NCI-H524 (cell line): ENCODE results near the gene MRPL48.
A peak's percentile ranks its signal among the peaks of the same experiment; 100 is the strongest.
"Not testable (repeated sequence)": the region's sequence is repeated elsewhere in the genome, so short reads cannot be mapped to it uniquely, and the experiment has no call there.

Experiments used
- DNase-seq, 2 experiments: peaks; one replicate each; lab custom pipeline; 2025; lab: John Stamatoyannopoulos, UW

The MRPL48 gene

DNA sequence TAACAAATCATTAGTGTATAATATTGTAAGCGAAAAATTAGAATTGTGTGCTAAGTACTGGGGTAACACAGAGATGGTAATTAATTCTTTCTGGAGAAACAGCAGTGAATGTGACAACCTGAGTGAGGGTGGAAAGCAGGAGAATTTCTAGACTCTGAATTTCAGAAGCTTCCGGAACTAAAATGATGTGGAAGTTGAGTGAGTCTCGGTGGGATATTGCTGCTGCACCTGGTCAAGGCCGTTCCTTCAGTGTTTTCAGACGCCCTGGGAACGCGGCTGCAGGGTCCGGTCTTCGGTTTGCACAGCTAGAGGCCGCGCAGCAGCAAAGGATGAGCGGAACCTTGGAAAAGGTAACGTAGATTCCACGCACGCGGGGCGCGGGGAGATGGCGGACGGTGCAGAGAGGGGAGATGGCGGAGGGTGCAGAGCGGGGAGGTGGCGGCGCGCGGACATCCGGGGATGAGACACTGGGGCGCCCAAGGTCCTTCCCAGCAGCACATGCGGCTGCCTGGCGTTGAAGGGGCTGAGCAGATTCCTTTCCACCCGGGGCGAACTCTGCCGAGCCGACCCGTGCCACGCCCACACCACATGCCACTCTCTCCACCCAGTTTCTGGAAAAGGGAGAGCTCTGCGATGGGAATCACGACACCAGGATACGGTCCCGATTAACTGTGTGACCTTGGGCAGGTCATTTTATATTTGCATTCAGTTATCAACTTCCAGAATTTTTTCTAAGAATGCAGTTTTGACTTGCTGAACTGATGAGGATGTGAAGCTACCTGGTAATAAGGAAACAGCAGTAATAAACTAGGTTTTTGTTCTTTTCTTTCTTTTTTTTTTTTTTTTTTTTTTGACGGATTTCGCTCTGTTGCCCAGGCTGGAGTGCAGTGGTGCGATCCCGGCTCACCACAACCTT, at the start of gene MRPL48:
MRPL48 (plus strand) TSS at position 232 of the 916 bp plus-strand sequence; CDS start at position 330, 98 bp downstream.
- peak; percentile 84 to 92 for DNase-seq

GRCh38 chr11:73743045-73743444, 44.6 kb upstream of the MRPL48 start:
- no peak for DNase-seq

GRCh38 chr11:73746701-73747100, 41.0 kb upstream of the MRPL48 start:
- no peak for DNase-seq

GRCh38 chr11:73747762-73748161, 39.9 kb upstream of the MRPL48 start:
- no peak for DNase-seq

- no peak for DNase-seq
Measured at GRCh38 chr11:73748300-73748699, 39.4 kb upstream of the MRPL48 start.

DNA sequence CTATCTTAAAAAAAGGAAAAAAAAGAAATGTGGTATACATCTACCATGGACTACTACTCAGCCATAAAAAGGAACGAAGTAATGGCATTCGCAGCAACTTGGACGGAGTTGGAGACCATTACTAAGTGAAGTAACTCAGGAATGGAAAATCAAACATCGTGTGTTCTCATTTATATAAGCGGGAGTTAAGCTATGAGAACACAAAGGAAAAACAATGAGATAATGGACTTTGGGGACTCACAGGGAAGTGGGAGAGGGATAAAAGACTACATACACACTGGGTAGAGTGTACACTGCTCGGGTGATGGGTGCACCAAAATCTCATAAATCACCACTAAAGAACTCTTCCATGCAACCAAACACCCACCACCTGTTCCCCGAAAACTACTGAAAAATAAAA, 38.6 kb upstream of the MRPL48 start:
- no peak for DNase-seq

GRCh38 chr11:73750228-73750627, 37.4 kb upstream of the MRPL48 start:
- DNase-seq = no peak

- DNase-seq = not testable (repeated sequence)
Measured at GRCh38 chr11:73750862-73751261, 36.8 kb upstream of the MRPL48 start.

DNA sequence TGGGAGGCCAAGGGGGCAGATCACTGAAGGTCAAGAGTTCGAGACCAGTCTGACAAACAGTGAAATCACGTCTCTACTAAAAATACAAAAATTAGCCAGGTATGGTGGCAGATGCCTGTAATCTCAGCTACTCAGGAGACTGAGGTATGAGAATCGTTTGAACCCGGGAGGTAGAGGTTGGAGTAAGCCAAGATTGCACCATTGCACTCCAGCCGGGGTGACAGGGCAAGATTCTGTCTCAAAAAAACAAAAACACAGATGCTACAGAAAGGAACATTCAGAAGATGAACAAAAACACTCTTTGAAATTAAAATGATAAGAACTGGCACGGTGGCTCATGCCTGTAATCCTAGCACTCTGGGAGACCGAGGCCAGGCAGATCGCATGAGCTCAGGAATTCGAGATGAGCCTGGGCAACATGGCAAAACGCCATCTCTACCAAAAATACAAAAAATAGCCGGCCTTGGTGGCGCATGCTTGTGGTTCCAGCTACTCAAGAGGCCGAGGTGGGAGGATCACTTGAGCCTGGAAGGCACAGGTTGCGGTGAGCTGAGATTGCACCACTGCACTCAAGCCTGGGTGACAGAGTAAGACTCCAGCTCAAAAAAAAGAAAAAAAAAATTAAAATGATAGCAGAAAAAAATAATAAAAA, 35.3 kb upstream of the MRPL48 start:
- no peak for DNase-seq

GRCh38 chr11:73752903-73753302, 34.8 kb upstream of the MRPL48 start:
- no peak for DNase-seq

DNA sequence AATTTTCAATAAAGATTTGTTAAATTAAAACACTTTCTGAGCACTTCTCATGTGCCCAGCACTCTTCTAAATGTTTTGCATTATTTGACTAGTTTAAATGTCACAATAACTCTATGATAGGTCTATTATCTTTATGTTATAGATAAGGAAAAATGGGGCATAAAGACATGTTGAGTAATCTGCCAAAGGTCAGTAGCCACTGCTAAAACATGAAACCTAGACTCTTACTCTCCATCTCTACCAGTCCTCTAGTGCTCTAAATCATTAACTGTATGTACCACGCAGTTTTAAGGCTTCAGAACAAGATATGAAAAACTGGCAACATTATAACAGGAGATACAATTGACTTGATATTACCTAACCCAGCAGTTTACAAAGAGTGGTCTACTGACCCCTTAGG, 33.7 kb upstream of the MRPL48 start:
- DNase-seq = no peak

GRCh38 chr11:73755670-73756069, 32.0 kb upstream of the MRPL48 start:
- DNase-seq = no peak

- no peak for DNase-seq
Measured at GRCh38 chr11:73757598-73757997, 30.1 kb upstream of the MRPL48 start.

DNA sequence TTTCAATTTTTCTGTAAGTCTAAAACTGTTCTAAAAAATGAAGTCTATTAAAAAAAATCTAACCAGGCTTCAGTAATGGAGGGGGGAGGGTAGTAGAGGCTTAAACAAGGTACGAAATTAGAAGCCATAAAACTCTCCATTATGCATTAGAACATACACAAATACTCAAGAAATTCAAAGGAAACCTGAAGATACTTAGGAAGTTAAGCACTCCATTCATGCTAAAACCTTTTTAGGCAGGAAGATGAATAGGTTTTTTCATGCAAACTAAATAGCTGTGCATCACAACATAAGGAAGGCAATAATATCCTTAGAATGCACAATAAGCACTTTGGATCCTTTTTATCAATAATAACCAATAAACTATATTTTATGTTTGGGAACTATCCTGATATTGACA, 29.2 kb upstream of the MRPL48 start:
- no peak for DNase-seq

- peak in 1 of 2 experiments; percentile 15 for DNase-seq
Measured at GRCh38 chr11:73759610-73760134, 28.0 kb upstream of the MRPL48 start.

DNA sequence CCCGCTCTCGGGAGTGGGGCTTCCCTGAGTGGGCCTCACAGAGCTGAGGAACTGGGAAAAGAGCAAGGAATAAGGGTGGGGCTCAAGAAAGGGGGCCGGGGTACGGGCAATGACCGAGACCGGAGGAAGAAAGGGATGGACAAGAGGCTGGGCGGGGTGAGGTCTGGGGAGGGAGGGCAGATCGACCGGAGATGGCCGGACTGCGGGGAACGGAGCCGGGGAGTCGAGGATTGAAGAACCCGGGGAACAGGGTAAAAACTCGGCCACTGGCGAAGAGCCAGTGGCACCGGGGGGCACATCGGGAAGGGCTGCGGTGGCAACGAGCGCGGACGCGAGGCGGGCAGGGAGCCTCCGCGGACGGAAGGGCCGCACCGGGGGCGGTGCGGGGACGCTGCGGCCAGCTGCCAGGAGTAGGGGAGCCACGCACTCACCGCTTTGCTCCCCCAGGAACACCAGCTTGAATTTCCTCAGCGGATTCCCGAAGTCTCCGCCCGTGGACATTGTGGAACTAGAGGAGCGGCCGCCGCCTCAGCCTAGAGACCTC, 27.5 kb upstream of the MRPL48 start:
- DNase-seq = peak in 1 of 2 experiments; percentile 26

DNA sequence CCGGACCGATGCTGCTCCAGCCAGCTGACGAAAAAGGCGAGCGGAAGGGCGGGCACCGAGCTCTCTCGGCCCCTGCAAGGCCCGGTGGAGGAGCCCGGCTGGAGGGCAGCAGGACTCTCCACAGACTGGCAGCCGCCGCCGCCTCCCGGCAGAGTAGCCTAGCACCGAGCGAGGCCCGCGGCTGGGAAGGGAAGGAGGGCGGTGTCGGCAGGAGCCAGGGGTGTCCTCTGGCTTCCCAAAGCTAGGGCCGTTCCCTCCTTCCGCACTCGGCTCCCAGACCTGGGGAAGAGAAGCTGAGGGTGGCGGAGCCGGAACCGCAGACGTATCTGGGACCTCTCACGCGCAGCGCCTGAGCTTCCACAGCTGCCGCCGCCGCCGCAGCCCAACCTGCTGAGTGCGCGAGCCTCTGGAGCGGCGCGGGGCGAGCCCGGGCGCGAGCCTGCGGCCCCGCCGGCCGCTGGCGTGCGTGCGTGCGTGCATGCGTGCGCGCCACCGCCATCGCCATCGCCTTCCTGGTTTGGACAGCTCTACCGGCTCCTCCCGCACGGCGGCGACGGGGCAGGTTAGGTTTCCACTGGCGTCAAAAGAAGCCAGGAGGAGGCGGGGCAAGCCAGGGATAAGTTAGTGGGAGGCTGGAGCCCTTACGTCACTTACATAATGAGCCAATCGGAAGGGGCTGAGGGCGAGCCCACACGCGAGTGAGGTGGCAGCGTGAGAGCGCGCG, 26.8 kb upstream of the MRPL48 start, which contains the start of gene RAB6A:
RAB6A (minus strand) TSS at position 396 of the 724 bp plus-strand sequence. CDS start 439 bp downstream, outside the sequence.
- DNase-seq = peak; percentile 98 to 99

- peak in 1 of 2 experiments; percentile 43 for DNase-seq
Measured at GRCh38 chr11:73761403-73761945, 26.2 kb upstream of the MRPL48 start.

- DNase-seq = no peak
Measured at GRCh38 chr11:73762732-73763131, 24.9 kb upstream of the MRPL48 start.

DNA sequence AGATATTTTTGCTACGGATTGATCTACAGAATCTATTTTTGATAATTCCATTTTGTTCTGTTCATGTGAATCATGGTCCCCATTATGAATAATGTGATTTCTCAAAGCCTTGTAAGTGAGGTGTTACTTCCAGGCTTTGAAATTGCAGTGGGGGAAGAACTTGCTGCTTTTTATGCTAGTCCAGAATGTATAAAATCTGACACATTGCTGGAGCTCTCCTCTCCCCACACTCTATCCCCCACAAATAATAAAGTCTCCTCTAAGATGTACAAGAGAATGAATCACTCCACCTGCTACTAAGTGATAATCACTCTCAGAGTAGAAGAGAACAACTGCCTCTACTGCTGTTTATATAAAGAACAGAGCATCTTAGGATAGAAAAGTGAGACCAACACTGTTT, 20.9 kb upstream of the MRPL48 start:
- DNase-seq = no peak

DNA sequence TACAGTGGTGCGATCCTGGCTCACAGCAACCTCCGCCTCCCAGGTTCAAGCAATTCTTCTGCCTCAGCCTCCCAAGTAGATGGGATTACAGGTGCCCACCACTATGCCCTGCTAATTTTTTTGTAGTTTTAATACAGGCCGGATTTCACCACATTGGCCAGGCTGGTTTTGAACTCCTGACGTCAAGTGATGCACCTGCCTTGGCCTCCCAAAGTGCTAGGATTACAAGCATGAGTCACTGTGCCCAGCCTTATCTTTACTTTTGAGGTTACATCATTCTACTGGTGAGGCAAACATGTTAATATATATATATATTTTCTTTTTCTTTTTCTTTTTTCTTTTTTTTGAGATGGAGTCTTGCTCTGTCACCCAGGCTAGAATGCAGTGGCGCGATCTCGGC, 16.9 kb upstream of the MRPL48 start:
- not testable (repeated sequence) for DNase-seq
